Measurements from ENCODE around the gene RNF187. TPM values are rescaled to one million over a fixed set of nuclear protein-coding genes. Genes with fewer than 3 reads are reported as not detected.

Gene RNF187
- total and polyA plus RNA-seq, 2 of the 4 experiments (the other 2 are of a cell fraction), result 14.0 to 55.4 TPM

Small RNA genes within 50 kb of the gene (microRNA-seq; reads per million reads assigned to microRNA genes)
- gene MIR4666A (ENCODE audit: insufficient read depth in 1 of 2, insufficient read length in 1 of 2, unreplicated experiment in 1 of 2), result 0 reads per million in 2 experiments

Small RNA genes within 50 kb of the gene (small RNA-seq; reads per million reads assigned to genes)
- gene MIR4666A, result 0 reads per million in 5 experiments

Other genes with a start within 250 kb of the RNF187 start
- 6.8 and 7.2 TPM in 2 replicates for gene TRIM11, start 80.5 kb upstream of the RNF187 start, total RNA-seq (2012; rRNA removed)
- 15.1 and 16.2 TPM in 2 replicates for gene TRIM11, start 80.5 kb upstream of the RNF187 start, polyA plus RNA-seq (2012; rRNA removed)
- gene TRIM17, start 70.5 kb upstream of the RNF187 start, total RNA-seq (2012; rRNA removed), result not detected in 2 replicates
- 0.26 and 0.39 TPM in 2 replicates for gene TRIM17, start 70.5 kb upstream of the RNF187 start, polyA plus RNA-seq (2012; rRNA removed)
- gene RHOU, start 248.1 kb downstream of the RNF187 start, total RNA-seq (2012; rRNA removed), result 0.72 and 0.83 TPM in 2 replicates
- 0.27 and 0.44 TPM in 2 replicates for gene RHOU, start 248.1 kb downstream of the RNF187 start, polyA plus RNA-seq (2012; rRNA removed)